SIG-M5 (cell line): ENCODE data around the gene UNC13A.

Experiments used
- DNase-seq: peaks from one replicate; lab custom pipeline; 2025; lab: John Stamatoyannopoulos, UW

The UNC13A gene

DNA sequence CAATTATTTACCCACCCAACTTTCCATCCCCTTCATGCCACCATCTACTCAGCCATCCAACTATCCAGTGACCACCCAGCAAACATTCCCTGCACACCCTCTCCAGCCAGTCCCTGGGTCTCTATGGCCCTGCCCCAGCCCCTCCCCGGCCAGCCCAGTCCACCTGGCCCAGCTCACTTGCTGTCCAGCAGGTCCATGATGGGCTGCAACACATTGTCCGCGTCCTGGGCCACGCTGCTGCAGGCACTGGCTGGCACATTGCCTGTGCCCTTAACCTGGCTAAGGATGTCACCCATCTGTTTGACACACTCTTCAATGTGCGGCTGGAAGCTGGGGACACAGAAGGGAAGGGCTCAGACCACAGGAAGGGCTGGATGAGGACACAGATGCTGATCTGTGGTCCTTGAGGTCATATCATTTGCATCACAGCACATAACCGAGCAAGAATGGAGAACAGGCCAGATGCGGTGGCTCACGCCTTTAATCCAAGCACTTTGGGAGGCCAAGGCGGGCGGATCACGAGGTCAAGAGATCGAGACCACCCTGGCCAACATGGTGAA is 61.6 kb downstream of the UNC13A start:
- DNase-seq, result no peak

DNA sequence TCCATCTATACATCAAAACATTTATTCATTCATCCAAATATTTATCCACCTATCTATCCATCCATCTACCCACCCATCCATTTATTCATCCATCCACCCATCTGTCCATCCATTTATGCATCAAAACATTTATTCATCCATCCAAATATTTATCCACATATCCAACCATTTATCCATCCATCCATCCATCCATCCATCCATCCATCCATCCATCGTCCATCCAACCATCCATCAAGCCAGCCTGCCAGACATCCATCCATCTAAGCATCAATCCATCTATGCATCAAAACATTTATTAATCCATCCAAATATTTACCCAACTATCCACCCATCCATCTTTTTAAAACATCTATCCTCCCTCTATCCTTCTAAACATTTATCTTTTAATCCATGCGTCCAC is 62.2 kb downstream of the UNC13A start:
- DNase-seq, result no peak

DNA sequence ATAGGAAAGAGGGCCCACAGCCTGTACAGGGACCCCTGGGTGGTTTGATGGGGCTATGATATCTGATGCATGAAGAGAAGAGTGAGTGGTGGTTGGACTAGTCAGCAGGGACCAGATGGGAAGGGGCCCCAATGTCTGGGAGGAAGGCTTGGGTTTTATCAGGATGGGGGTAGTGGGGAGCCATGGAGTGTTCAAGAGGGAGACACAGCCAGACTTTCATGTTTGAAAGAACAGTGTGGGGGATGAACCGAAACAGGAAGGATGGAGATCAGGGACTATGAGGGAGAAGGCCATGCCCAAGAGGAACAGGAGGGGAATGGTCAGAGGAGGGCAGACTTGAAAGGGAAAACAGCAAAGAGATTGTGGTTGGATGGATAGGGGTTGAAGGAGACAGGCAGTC is 63.1 kb downstream of the UNC13A start:
- DNase-seq, result no peak

DNA sequence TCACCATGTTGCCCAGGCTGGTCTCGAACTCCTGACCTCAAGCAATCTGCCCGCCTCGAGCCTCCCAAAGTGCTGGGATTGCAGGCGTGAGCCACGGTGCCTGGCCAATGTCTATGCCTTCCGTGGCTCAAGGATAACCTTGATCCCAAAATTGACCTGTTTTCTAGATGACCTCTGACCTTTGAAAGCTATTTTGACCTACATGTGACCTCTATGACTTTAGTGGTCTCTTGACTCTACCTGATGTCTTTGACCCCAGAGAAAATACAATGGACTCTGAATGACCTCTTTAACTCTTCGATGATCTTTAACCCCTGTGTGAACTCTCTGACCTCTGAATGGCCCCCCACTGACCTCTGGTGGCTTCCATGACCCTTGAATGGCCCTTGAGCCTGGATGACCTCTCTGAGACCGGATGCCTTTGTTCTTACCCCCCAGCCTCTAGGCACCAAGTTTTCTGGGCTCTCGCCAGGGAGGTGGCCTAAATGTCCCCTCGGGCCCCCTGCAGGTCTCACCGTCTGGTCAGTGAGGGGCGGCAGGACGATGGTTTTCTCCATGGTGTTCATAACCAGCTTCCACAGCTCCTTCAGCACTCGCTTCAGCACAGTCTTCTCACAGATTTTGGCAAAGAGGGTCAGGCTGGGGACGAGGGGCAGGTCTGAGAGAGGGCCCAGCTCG is 63.7 kb downstream of the UNC13A start:
- no peak for DNase-seq

DNA sequence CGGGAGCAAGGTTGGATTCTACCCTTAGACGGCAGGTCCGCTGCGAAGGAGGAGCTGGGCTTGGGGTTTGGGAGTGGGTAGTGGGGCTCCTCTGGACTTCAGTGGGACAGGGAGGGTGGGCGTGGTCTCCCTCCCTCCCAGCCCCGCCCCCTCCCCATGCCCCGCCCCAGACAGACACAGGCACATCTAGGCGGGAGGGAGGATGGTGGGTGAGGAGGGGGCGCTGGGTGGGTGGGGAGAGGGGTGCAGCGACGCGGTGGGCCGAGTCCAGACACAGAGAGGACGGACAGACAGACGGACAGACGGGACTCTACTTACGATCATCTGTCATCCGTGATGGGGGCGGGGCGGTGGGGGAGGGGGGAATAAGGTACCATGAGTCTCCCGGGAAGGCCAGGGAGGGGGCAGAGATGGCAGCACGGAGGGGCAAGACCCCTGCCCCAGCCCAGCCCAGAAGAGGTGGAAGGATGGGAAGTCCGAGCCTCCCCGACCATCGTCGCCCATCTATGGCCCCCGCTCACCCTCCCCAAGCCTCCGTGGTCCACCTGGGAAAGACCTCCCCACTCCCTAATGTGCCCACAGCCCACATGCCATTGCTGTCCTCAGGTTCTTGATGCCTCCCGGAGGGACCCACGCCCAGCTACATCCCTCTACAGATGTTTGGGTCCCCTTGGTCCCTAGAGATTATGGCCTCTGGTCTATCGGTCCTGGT is 64.8 kb downstream of the UNC13A start:
- no peak for DNase-seq

DNA sequence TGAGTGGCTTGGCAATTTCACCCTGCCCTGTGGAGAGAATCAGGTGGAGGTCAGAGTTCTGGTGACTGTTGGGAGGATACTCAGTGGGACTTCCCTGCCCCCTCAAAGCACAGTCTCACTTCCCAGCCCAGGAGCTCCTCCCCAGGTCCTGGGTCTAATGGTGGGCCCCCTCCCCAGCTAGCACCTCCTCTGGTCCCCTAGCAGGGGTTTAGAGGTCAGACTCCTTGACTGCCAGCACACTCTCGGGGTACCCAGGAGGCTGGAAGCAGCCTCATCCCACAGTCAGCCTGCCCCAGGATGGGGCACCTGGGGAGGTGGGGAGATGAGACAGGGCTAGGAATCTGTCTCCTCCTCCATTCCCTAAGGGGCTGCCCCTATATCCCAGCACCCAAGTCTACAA is 67.5 kb downstream of the UNC13A start:
- no peak for DNase-seq

DNA sequence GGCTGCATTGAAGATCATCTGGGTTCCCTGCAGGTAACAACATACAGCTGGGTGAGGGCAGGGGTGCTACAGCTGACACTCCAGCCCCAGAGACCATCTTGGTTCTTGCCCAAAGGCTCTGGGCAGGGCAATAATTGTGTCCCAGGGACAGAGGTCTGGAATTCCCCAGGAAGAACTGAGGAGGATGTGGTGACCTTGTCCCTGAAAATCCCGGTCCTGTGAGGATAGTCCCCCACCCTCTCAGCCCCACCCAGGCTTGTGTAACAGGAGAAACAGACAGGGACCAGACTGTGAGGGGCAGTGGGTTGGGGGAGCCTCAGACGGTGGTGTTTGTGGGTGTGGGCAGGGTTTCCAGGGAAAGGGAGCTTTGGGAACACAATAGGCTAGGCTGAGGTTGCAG is 69.2 kb downstream of the UNC13A start:
- DNase-seq, result no peak

DNA sequence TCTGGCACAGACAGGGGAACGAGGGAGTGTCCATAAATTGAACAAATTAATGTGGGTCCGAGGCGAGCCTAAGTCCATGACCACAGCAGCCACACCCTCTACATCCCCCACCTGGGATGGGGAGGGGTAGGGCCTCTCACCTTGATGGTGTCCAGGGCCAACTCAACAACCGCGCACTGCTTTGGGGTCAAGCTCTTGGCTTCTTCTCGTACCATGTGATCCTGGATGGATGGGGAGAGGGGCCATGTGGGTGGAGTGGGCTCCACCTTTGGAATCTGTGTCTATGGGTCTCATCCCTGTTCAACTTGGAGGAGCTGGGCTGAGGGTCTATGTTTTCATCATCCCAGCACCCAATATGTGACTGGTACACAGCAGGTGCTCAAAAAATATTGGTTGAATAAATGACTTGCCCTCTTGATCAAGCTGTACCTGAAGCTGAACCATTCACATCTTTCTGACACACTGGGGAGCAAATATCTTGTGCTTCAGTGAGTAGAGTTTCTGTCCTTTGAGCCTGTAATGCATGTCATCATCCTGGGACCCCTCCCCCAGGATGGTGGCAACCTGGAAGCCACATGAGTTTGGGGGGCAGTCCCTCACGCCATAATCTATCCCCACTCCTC is 69.8 kb downstream of the UNC13A start:
- no peak for DNase-seq

DNA sequence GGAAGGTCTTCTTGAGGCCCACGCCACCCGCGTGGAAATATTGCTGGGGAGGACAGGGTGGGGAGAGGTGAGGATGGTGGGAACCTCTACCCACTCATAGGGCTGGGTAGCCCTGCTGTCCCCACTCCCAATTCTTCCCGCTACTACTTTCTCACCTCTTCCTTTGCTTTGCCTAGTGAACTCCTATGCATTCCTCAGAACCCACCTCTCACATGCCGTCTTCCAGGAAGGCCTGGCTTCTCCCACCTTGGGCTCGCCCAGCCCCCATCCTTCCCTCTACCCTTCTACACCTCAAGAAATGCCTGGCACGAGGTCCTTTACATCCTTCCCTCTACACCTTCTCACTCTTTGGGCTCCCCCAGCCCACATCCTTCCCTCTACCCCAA is 70.4 kb downstream of the UNC13A start:
- no peak for DNase-seq

DNA sequence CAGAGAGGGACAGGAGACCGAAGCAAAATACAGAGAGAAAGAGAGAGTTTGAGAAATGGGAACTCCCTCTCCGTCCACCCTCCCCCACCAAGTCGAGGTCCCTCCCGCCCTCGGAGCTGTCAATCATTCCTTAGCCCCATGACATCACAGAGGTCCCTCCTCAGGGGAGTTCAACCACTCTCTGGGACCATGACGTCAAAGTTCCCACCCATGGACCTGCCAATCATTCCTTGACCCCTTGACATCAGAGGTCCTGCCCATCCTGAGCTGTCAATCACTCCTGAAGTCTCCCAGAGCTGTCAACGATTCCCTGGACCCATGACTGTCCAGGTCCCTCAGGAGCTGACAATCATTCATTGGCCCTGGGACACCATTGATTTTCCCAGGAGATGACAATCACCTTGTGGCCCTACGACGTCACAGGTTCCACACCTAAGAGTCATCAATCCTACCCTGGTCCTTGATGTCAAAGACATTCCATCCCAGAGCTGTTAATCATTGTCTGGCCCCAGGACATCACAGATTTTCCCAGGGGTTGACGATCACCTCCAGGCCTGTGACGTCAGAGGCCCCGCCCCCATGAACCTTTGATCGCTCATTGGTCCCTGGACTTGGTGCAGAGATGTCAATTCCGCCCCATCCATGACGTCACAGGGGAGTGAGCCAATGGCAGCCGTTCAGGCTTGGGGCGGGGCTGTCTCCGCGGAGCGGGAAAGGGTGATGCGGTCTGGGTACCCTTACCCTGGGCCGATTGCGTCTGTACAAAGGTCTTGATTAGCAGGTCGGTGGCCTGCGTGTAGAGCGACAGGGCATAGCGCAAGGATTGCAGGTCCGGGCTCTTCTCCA is 71.0 kb downstream of the UNC13A start:
- no peak for DNase-seq

DNA sequence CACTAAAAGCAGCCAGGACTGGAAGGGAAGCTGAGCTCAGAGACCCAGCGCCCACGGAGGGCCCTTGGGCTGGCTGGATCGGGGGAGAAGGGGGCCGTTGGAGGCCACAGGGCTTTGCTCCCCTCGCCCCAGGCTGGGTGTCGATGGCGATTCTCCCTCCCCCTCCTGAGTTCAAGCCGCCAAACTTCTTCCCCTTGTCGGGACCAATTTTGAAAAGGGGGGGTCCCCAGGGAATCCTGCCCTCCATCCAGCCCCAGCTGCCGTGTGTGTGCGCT is 71.5 kb downstream of the UNC13A start:
- DNase-seq, result no peak

DNA sequence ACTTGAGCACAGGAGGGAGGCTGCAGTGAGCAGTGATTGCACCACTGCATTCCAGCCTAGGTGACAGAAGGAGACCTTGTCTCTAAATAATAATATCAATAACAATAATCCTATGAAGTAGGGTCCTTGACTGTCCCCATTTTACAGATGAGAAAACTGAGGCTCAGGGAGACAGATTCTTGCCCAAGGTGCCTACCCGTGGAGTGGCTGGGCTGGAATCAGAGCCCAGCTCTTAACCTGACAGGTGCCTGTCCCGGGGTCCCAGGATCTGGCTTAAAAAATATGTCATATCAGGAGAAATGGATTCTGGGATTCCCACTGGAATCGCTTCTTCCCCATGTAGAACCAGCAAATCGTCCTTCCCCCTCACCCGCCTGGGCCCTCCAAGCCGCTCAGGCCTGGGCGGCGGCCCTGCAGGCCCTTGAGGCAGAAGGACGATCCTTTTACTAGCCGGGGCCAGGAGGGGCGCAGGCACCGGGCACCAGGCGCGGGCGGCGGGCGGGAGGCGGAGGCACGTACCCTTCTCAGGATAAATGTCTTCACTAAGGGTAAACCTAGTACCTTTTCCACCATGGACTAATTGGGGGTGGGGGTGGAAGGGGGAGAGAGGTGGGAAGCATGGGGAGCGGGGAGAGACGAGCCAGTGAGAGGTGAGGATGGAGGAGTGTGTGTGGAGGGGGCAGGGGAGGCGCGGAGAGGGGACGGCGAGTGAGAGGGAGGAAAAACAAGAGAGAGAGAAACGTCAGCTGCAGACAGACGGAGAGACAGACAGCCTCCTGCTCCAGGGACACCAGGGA is 72.1 kb downstream of the UNC13A start:
- no peak for DNase-seq

DNA sequence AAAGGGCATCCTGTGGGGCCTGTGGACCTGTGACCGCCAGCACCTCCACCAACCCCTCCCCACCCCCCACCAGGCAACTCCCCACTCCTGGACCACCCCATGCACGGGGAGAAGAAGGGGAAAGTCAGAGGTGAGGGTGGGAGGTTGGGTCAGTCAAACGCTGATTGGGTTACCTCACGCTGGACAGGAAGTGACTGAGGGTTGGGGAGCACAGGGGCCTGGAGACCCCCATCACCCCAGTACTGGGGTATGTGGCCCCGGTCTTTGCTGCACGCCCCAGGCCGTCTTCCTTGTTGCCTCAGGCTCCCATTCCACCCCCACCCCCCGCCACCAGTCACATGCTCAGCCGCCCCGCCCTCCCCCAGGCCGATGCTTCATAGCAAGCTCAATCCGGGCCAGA is 73.7 kb downstream of the UNC13A start:
- DNase-seq, result no peak

DNA sequence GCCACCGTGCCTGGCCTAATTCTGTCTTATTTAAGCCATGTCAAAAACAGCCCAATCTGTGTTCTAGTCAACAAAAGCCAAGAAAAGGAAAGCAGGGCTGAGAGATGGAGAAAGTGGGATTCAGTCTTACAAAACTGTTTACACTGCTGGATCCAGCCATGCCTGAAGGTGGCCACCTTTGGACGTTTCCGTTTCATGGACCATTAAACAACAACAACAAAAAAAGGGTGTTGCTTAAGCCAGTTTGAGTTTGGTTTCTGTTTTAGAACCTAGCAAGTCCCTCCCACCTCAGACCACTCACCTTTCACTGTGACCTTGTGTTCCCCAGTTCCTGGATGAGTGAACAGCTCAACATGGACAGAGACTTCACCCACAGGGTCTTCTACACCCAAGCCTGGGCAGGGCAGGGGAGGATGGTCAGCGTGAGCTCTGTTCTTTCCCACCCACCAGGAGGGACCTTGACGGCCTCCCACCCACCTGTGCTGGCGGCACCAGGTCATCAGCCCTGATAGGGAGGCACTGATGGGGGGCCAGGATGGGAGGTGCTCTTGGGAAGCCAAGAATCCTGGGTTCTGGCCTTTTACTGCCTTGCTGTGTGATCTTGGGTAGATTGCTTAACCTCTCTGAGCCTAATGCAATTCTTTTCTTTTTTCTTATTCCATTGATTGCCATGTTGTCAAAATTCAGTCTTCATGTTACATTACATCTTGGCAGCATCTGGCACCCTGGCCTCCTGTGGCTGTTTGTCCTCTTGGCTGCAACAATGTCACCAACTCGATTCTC is 76.5 kb downstream of the UNC13A start:
- no peak for DNase-seq

DNA sequence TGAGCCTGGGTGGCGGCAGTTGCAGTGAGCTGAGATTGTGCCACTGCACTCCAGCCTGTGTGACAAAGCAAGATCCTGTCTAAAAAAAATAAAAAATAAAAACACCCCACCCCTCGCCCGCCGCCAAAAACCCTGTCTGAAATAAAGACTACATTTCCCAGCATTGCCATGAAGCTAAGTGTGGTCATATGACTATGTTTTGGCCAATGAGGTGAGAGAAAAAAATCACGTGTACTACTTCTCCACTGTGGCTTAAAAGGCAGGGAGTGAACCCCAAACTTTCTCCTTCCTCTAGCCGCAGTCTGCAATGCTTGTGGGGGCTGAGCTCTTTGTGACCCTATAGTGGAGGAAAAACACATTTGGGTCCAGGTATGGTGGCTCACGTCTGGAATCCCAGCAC is 77.8 kb downstream of the UNC13A start:
- no peak for DNase-seq

DNA sequence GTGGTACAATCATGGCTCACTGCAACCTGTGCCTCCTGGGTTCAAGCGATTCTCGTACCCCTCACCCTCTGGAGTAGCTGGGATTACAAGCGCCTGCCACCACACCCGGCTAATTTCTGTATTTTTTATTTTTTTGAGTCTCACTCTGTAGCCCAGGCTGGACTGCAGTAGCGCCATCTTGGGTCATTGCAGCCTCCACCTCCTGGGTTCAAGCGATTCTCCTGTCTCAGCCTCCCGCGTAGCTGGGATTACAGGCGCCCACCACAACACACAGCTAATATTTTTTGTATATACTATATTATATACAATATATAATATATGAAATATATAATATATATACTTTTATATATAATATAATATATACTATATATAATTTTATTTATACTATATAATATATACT is 80.2 kb downstream of the UNC13A start:
- no peak for DNase-seq

DNA sequence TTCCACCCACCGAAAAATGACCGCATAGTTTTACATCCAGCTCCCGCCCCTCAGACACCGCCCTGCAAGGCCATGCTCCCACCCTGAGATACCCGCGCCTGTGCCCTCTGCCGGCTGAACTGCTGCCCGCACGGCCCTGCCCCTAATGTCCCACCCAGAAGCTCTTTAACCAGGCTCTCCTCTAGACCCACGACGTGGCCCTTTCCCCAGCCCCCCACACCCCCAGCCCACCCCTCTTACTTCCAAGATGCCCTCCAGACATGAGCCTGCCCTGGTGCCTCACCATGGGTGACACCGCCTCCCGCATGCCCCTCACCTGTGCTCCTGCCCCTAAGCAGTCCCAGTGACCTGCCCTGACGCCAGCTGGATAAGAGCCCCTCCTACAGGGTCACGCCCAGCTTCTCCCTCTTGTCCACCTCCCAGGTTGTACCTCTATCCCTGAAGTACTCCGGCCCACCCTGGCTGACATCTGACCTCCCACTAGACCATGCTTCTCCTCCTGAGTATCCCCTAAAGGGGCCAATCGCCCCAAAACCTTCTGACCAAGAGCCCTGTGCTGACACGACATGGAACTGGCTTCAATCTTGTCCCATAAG is 81.5 kb downstream of the UNC13A start:
- DNase-seq, result no peak

DNA sequence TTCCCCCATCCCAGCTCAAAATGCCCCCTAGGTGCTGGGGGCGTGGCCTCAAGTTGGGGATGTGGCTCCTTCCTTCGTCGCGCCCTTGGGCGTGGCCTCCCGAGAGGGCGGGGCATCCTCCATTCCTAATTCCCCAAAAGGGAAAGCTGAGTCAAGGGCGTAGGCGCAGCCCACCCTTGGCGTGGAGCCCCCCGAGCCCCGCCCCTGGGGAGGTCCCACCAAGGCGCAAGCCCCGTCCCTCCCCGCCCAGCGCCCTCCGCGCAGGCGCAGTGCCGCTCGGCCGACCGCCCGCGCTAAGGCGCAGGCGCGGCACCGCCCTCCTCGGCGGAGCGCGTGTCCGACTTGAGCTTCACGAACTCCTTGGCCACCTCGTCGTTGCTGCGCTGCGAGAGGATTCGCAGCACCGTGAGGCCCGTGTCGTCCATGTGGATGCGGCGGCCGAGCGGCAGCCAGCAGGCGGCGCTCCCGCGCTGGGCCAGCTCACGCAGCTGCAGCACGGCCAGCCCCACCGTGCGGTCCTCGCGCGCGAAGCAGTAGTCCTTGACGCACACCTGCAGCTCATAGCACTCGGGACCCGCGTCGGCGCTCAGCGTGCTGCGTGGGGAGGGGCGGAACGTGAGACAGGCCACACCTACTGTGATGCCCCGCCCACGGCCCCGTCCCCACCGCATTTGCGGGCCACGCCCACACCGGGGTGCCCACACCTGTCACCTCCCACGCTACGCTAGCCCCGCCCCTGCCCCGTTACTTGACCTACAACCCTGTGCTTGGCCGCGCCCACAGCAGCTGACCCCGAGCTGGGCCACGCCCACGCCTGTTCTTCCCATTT is 82.2 kb downstream of the UNC13A start:
- DNase-seq, result no peak

DNA sequence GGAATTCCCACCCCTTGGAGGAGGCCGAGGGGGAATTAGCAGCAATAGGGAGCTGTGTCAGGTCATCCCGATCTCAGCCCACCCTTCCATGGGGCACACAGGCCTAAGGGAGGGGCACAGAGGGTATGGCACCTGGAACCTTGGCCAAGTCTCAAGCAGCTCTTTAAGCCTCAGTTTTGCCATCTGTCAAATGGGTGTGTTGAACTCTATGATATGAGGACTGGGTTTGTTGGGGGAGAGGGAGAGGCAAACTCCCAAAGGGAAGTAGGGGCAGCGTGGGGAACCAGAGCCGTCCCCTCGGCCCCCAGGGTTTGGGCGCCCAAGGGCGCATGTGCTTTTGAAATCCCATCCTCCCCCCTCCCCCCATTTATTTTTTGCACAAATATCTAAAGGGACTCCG is 83.0 kb downstream of the UNC13A start:
- DNase-seq, result no peak
